ENCODE results near the gene IRF2BP2. TPM values are rescaled to one million over a fixed set of nuclear protein-coding genes. Genes with fewer than 3 reads are reported as not detected.

The IRF2BP2 gene
- total and polyA plus RNA-seq, 2 of the 13 experiments (the other 11 are each of a cell fraction or from before 2014, with no cell fraction given): 140 to 147 TPM

- TF ChIP-seq CTCF (CRISPR knock-in tag; IDR thresholded peaks at IDR 0.05) (peak; percentile 40; the same call in 1 of the 2 replicates), HES4 (CRISPR knock-in tag; IDR thresholded peaks at IDR 0.05; ENCODE audit: borderline replicate concordance) (peak; percentile 43; the same call in 1 of the 2 replicates), ZFX (CRISPR knock-in tag; IDR thresholded peaks at IDR 0.05; ENCODE audit: low read depth) (peak; percentile 50; the same call in 1 of the 2 replicates), KLF6 (CRISPR knock-in tag; IDR thresholded peaks at IDR 0.05) (0 out of 2 replicates have a peak, but pooled peaks have one; percentile 21), HNF1B (CRISPR knock-in tag; IDR thresholded peaks at IDR 0.05) (0 out of 2 replicates have a peak, but pooled peaks have one; percentile 6), ZFP36L1 (CRISPR knock-in tag; IDR thresholded peaks at IDR 0.05) (peak; percentile 16; the same call in 1 of the 2 replicates), NFKB2 (CRISPR knock-in tag; IDR thresholded peaks at IDR 0.05; ENCODE audit: borderline replicate concordance) (peak; percentile 66; the same call in 1 of the 2 replicates), SSRP1 (CRISPR knock-in tag; IDR thresholded peaks at IDR 0.05) (peak; percentile 67; the same call in 1 of the 2 replicates), SNAPC2 (CRISPR knock-in tag; IDR thresholded peaks at IDR 0.05) (0 out of 2 replicates have a peak, but pooled peaks have one; percentile 11), NR3C1 (CRISPR knock-in tag; IDR thresholded peaks at IDR 0.05) (no peak), SNAI1 (CRISPR knock-in tag; IDR thresholded peaks at IDR 0.05; ENCODE audit: borderline replicate concordance) (0 out of 2 replicates have a peak, but pooled peaks have one; percentile 51), ZNF605 (CRISPR knock-in tag; IDR thresholded peaks at IDR 0.05) (no peak), ZBTB7A (CRISPR knock-in tag; IDR thresholded peaks at IDR 0.05) (no peak), ARHGAP35 (CRISPR knock-in tag; IDR thresholded peaks at IDR 0.05; ENCODE audit: borderline replicate concordance) (no peak), GABPB1 (CRISPR knock-in tag; IDR thresholded peaks at IDR 0.05) (peak; percentile 28; the same call in 1 of the 2 replicates), ZNF878 (CRISPR knock-in tag; IDR thresholded peaks at IDR 0.05) (peak; percentile 22; the same call in 1 of the 2 replicates), ZNF574 (CRISPR knock-in tag; IDR thresholded peaks at IDR 0.05) (peak; percentile 37; the same call in 1 of the 2 replicates), ZNF558 (CRISPR knock-in tag; IDR thresholded peaks at IDR 0.05; ENCODE audit: borderline replicate concordance) (0 out of 2 replicates have a peak, but pooled peaks have one; percentile 57), ZC3H13 (CRISPR knock-in tag; IDR thresholded peaks at IDR 0.05) (0 out of 2 replicates have a peak, but pooled peaks have one; percentile 90), ZSCAN25 (CRISPR knock-in tag; IDR thresholded peaks at IDR 0.05) (peak; percentile 29; the same call in 1 of the 2 replicates)
These were observed 2.6 kb downstream of the IRF2BP2 start (continued) for GRCh38 chr1:234607109-234608024.

All from HepG2 (cell line).